Posterior vena cava (tissue), 2 donors: Measurements from ENCODE around the gene PRSS36. TPM values are rescaled to one million over a fixed set of nuclear protein-coding genes. Genes with fewer than 3 reads are reported as not detected.

Experiments
- DNase-seq: peaks from one replicate; pipeline ENCODE4 v3.0.0-alpha.2; 2020; ENCODE audit warnings: low spot score
- intact Hi-C, 2 donors: fragments of 100-400 bp; cut with DNase I; formaldehyde crosslinking; loops; one replicate each; pipeline versions ENCODE4 v1.14.1 to v1.14.2; 2022 to 2023
- total RNA-seq, 2 donors: library from RNA; stranded (reverse); fragmentation: NEBNext Ultra II Directional; extraction: Animal tissue kit (Norgen Biotek cat#: 25700); gene quantifications; one replicate each; pipeline ENCODE4 v1.2.1, GENCODE V29; 2021
- donor health status: DM: yes; HTN: yes; CAD: no.
- donor health status: DM: yes; HTN: yes; CAD: no.

PRSS36 gene
- total RNA-seq, 2 donors from 2014 or later = 2.9 to 5.2 TPM

- no peak for DNase-seq
- intact Hi-C loops = loop anchor here in 1 of 2 donors (10.0 kb wide), 1 partner anchor 374 kb away; no protein-coding TSS in a partner anchor
Measured at GRCh38 chr16:31089199-31089598, 60.7 kb downstream of the PRSS36 start.

Other genes with a start within 250 kb of the PRSS36 start
- gene FBXL19, start 226.5 kb downstream of the PRSS36 start, total RNA-seq = 10 to 100 TPM; 13.7 to 14.5 TPM
- gene ORAI3, start 201.0 kb downstream of the PRSS36 start, total RNA-seq = 10 to 100 TPM; 11.0 to 17.5 TPM
- 10 to 100 TPM; 11.8 to 17.7 TPM for gene SETD1A, start 192.3 kb downstream of the PRSS36 start, total RNA-seq
- gene HSD3B7, start 164.9 kb downstream of the PRSS36 start, total RNA-seq = 10 to 100 TPM; 38.5 to 39.2 TPM
- 1 to 10 TPM in 1 of 2 donors, under 1 TPM in 1; 0.95 to 1.1 TPM for gene STX1B, start 139.4 kb downstream of the PRSS36 start, total RNA-seq
- gene STX4, start 116.5 kb downstream of the PRSS36 start, total RNA-seq = 10 to 100 TPM; 54.4 to 75.4 TPM
- gene ZNF668, start 75.8 kb downstream of the PRSS36 start, total RNA-seq = 10 to 100 TPM; 12.1 to 14.6 TPM
- gene ZNF646, start 75.6 kb downstream of the PRSS36 start, total RNA-seq = 10 to 100 TPM; 10.1 to 11.7 TPM
- 1 to 10 TPM; 1.5 to 3.5 TPM for gene PRSS53, start 61.1 kb downstream of the PRSS36 start, total RNA-seq
- gene VKORC1, start 55.3 kb downstream of the PRSS36 start, total RNA-seq = 100 to 1,000 TPM in 1 of 2 donors, 10 to 100 TPM in 1; 77.8 to 113 TPM
- 10 to 100 TPM; 29.8 to 30.6 TPM for gene BCKDK, start 41.7 kb downstream of the PRSS36 start, total RNA-seq
- 10 to 100 TPM; 49.9 to 51.3 TPM for gene KAT8, start 32.4 kb downstream of the PRSS36 start, total RNA-seq
- under 1 TPM in 1 of 2 donors, not detected in 1; 0.23 TPM for gene PRSS8, start 14.3 kb downstream of the PRSS36 start, total RNA-seq
- gene FUS, start 30.1 kb upstream of the PRSS36 start, total RNA-seq = 100 to 1,000 TPM; 168 to 208 TPM
- gene PYCARD, start 52.7 kb upstream of the PRSS36 start, total RNA-seq = 10 to 100 TPM; 13.0 to 23.9 TPM
- under 1 TPM; 0.05 to 0.10 TPM for gene TRIM72, start 64.1 kb upstream of the PRSS36 start, total RNA-seq
- gene PYDC1, start 67.1 kb upstream of the PRSS36 start, total RNA-seq = not detected
- gene ITGAM, start 109.9 kb upstream of the PRSS36 start, total RNA-seq = 10 to 100 TPM; 12.3 to 35.7 TPM
- gene ITGAX, start 205.1 kb upstream of the PRSS36 start, total RNA-seq = 10 to 100 TPM; 13.4 to 15.2 TPM
- under 1 TPM in 1 of 2 donors, not detected in 1; 0.24 TPM for gene ITGAD, start 243.3 kb upstream of the PRSS36 start, total RNA-seq